ENCODE measurements around the gene GPER1. TPM values are rescaled to one million over a fixed set of nuclear protein-coding genes. Genes with fewer than 3 reads are reported as not detected.

Gene GPER1
- total and polyA plus RNA-seq, 2 donors (not counting 3 experiments of a cell fraction or from before 2014, with no cell fraction given), result 0.77 to 2.3 TPM

DNA sequence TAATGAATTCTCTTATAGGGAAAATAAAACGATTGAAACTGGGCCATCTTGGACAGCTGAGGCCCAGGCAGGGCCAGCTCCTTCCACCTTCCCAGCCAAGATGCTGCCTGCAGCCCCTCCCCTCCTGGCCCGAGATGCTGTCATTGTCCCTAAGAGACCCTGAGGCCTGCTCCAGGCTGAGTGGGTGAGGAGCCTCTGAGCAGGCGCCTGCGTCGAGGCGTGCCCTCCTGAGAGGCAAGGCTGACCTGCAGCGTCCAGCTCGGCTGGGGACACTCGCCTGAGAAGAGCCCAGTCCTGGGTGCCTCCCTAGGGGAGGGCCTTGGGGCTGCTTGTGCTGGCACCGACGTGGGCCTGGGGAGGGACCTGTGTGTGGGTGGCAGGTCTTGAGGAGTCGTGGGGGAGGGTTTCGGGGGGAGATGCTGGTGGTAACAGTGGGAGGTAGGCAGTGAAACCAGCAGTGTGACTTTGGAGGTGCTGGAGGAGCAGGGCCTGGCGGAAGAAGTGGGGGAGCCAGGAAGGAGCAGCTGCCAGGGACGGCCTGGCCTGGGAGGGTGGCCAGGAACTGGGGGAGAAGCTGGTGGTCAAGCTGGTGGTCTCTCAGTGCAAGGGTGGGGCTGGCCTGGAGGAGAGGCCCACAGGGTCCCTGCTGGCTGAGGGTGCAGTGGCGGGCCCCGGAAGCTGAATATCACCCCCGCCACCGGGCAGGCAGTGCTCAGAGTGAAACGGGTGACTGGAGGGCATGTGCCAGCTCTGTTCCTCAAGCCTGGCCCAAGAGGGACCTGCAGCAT is 35.7 kb upstream of the GPER1 start:
- no peak for TF ChIP-seq FOS (IDR thresholded peaks at IDR 0.05; ENCODE audit: borderline replicate concordance, insufficient read depth, low read length)
- TF ChIP-seq JUN (IDR thresholded peaks at IDR 0.05; ENCODE audit: borderline replicate concordance, insufficient read depth, insufficient read length, low read depth), result no peak
- TF ChIP-seq, protein P1, sequence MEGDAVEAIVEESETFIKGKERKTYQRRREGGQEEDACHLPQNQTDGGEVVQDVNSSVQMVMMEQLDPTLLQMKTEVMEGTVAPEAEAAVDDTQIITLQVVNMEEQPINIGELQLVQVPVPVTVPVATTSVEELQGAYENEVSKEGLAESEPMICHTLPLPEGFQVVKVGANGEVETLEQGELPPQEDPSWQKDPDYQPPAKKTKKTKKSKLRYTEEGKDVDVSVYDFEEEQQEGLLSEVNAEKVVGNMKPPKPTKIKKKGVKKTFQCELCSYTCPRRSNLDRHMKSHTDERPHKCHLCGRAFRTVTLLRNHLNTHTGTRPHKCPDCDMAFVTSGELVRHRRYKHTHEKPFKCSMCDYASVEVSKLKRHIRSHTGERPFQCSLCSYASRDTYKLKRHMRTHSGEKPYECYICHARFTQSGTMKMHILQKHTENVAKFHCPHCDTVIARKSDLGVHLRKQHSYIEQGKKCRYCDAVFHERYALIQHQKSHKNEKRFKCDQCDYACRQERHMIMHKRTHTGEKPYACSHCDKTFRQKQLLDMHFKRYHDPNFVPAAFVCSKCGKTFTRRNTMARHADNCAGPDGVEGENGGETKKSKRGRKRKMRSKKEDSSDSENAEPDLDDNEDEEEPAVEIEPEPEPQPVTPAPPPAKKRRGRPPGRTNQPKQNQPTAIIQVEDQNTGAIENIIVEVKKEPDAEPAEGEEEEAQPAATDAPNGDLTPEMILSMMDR (IDR thresholded peaks at IDR 0.05; ENCODE audit: extremely low read depth in 1 of 2, insufficient read depth in 1 of 2, low read depth in 1 of 2, low read length in 2 of 2), result no peak
- no peak for TF ChIP-seq EZH2 (IDR thresholded peaks at IDR 0.05; ENCODE audit: borderline replicate concordance, low read depth, low read length, severe bottlenecking)
- TF ChIP-seq POLR2A (IDR thresholded peaks at IDR 0.05; ENCODE audit: low read depth, low read length), result no peak
- no peak for TF ChIP-seq POLR2AphosphoS5 (IDR thresholded peaks at IDR 0.05; ENCODE audit: insufficient read depth, low read depth, low read length)
- TF ChIP-seq, protein P2, sequence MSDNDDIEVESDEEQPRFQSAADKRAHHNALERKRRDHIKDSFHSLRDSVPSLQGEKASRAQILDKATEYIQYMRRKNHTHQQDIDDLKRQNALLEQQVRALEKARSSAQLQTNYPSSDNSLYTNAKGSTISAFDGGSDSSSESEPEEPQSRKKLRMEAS (IDR thresholded peaks at IDR 0.05; ENCODE audit: insufficient read depth, insufficient read length), result no peak
- no TSS peak for BruUV-seq (replicated peaks)
- H3K9me3 ChIP-seq (replicated peaks; ENCODE audit: control insufficient read depth, insufficient read depth, low read length), result no peaks in the 10 kb centered on the region
- peaks cover 58% of the 10 kb centered on the region for H3K4me1 ChIP-seq (ENCODE audit: control insufficient read depth, extremely low read depth, insufficient read depth, low read length)
- no peaks in the 10 kb centered on the region for H4K20me1 ChIP-seq (replicated peaks; ENCODE audit: control insufficient read depth, extremely low read depth, insufficient read depth, low read length)
- dilution Hi-C loops (cut with MboI; ENCODE audit: extremely low pct_ligation_motif_present, low sequenced_read_pairs) (no loop called here), intact Hi-C loops (cut with micrococcal nuclease) (no loop called here)
- H3K27me3 ChIP-seq (ENCODE audit: control insufficient read depth in 2 of 2, insufficient read depth in 2 of 2, low read length in 2 of 2), result no peaks in the 10 kb centered on the region
- H3K4me2 ChIP-seq (ENCODE audit: insufficient read depth, low read length), result no peak overlapping the region
- H3K79me2 ChIP-seq (ENCODE audit: control insufficient read depth, insufficient read depth, low read length), result no peaks in the 10 kb centered on the region
- ChIA-PET CTCF (interaction anchor here (1.0 to 4.9 kb wide), 6 partner anchors 8 to 86 kb away, joined by 3 to 26 read pairs (median 7); partner anchors contain the start of gene GPR146), POLR2A (no interaction called here)
- peak overlapping the region; percentile 86 for H3K27ac ChIP-seq (ENCODE audit: insufficient read depth, low read depth, low read length)
- no peaks in the 10 kb centered on the region for H3K9me1 ChIP-seq (replicated peaks; ENCODE audit: control insufficient read depth, extremely low read depth, insufficient read depth, low read length)
- DNase-seq (ENCODE audit: low read depth, low spot score), result no peak
- peak overlapping the region; percentile 64 for H2AFZ ChIP-seq (ENCODE audit: low read depth, low read length)
- peak overlapping the region; percentile 63 for H3K9ac ChIP-seq (replicated peaks; ENCODE audit: extremely low read depth, insufficient read depth, low read length)
- FAIRE-seq, result no peak
- H3K4me3 ChIP-seq (replicated peaks in 1 of 3; ENCODE audit: insufficient read depth in 1 of 3, low read depth in 1 of 3, low read length in 3 of 3), result no peak overlapping the region
- H3K36me3 ChIP-seq (ENCODE audit: control insufficient read depth in 2 of 2, extremely low read depth in 1 of 2, insufficient read depth in 2 of 2, low read length in 2 of 2), result no peaks in the 10 kb centered on the region
